ENCODE measurements around the gene CTXN3.
A peak's percentile ranks its signal among the peaks of the same experiment; 100 is the strongest.
"Not testable (repeated sequence)": the region's sequence is repeated elsewhere in the genome, so short reads cannot be mapped to it uniquely, and the experiment has no call there.

The CTXN3 gene

GRCh38 chr5:127650649-127651048 is 1.8 kb downstream of the CTXN3 start:
- no peak for DNase-seq (ENCODE audit: low read depth)

- no peak for DNase-seq (ENCODE audit: low read depth)
These were observed 4.2 kb downstream of the CTXN3 start for GRCh38 chr5:127652952-127653611.

- DNase-seq (ENCODE audit: low read depth): no peak
These were observed 7.9 kb downstream of the CTXN3 start for GRCh38 chr5:127656825-127657224.

GRCh38 chr5:127660047-127660733 is 11.3 kb downstream of the CTXN3 start:
- DNase-seq (ENCODE audit: low read depth): no peak

- no peak for DNase-seq (ENCODE audit: low read depth)
These were observed 15.2 kb downstream of the CTXN3 start for GRCh38 chr5:127664093-127664492.

GRCh38 chr5:127665641-127666040 is 16.8 kb downstream of the CTXN3 start:
- peak; percentile 70 for DNase-seq (ENCODE audit: low read depth)

GRCh38 chr5:127666043-127666716 is 17.3 kb downstream of the CTXN3 start:
- peak; percentile 95 for DNase-seq (ENCODE audit: low read depth)

GRCh38 chr5:127667926-127668325 is 19.0 kb downstream of the CTXN3 start:
- DNase-seq (ENCODE audit: low read depth): no peak

- no peak for DNase-seq (ENCODE audit: low read depth)
These were observed 22.3 kb downstream of the CTXN3 start for GRCh38 chr5:127671218-127671617.

- DNase-seq (ENCODE audit: low read depth): peak; percentile 33
These were observed 24.4 kb downstream of the CTXN3 start for GRCh38 chr5:127673117-127673800.

GRCh38 chr5:127676951-127677350 is 28.1 kb downstream of the CTXN3 start:
- not testable (repeated sequence) for DNase-seq (ENCODE audit: low read depth)

GRCh38 chr5:127679691-127680330 is 30.9 kb downstream of the CTXN3 start:
- not testable (repeated sequence) for DNase-seq (ENCODE audit: low read depth)

GRCh38 chr5:127680595-127680994 is 31.7 kb downstream of the CTXN3 start:
- DNase-seq (ENCODE audit: low read depth): no peak

- DNase-seq (ENCODE audit: low read depth): no peak
These were observed 34.1 kb downstream of the CTXN3 start for GRCh38 chr5:127683008-127683407.

GRCh38 chr5:127684726-127685467 is 36.0 kb downstream of the CTXN3 start:
- no peak for DNase-seq (ENCODE audit: low read depth)

GRCh38 chr5:127685662-127686061 is 36.8 kb downstream of the CTXN3 start:
- DNase-seq (ENCODE audit: low read depth): peak; percentile 9

- DNase-seq (ENCODE audit: low read depth): no peak
These were observed 37.5 kb downstream of the CTXN3 start for GRCh38 chr5:127686424-127686823.

- no peak for DNase-seq (ENCODE audit: low read depth)
These were observed 45.8 kb downstream of the CTXN3 start for GRCh38 chr5:127694518-127695171.

- DNase-seq (ENCODE audit: low read depth): no peak
These were observed 46.5 kb downstream of the CTXN3 start for GRCh38 chr5:127695346-127695745.

- DNase-seq (ENCODE audit: low read depth): peak; percentile 48
These were observed 47.8 kb downstream of the CTXN3 start for GRCh38 chr5:127696683-127697082.
